DMS53 (cell line): Measurements from ENCODE around the gene OR51B2.

Source experiments
- DNase-seq: peaks from one replicate; lab custom pipeline; 2025; lab: John Stamatoyannopoulos, UW

OR51B2 gene

DNA sequence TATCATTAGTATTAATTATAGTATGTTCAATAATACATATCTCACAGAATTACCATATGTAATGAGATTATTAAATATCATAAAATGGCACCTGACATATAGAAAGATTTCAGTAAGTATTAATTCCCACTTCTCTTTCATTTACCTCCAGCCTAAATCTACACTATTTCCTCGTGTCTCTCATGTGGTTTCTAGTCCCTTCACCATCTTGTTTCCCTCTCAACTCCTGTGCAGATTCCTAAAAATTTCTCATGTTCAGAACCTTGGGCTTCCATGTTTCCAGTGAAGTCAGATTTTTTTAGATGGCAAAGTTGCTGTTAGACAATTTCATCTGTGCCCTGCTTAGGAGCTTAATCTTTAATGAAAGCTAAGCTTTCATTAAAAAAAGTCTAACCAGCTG is 40.2 kb downstream of the OR51B2 start:
- DNase-seq = no peak

DNA sequence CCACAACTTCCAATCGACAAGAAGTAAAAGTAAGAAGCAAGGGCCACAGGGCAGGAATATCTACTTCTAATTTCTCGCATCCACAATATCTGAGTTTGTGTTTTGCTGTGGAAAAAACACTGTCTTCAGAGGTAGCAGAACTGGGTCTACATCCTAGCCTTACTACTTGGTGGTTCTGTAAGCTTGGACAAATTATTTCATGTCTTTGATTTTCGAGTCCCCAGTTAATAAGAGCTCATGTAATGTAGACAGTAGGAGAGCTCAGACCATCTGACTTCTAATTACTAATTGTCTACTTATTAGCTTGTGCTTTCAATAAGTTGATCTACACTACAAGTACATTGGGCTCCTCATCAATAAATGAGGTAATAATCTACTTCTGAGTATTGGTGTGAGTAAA is 41.0 kb downstream of the OR51B2 start:
- DNase-seq = no peak

- no peak for DNase-seq
Observed at GRCh38 chr11:5282628-5283027, 41.5 kb downstream of the OR51B2 start.

DNA sequence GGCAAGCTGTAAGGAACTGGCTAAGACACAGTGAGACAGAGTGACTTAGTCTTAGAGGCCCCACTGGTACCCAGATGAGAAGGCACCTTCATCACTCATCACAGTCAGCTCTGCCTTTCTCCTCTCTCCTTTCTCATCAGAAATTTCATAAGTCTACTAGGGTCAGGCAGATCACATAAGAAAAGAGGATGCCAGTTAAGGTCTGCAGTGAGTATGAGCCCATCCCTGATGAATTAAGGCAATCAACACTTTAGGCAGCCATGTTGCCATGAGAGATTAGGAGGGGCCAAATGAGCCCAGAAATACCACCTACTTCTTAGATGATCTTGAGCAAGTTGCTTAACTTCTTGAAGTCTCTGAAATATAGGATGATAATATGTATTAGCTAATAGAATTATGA is 42.5 kb downstream of the OR51B2 start:
- DNase-seq = no peak

- peak; percentile 98 for DNase-seq
Observed at GRCh38 chr11:5280582-5281102, 43.5 kb downstream of the OR51B2 start.

- DNase-seq = no peak
Observed at GRCh38 chr11:5279471-5280090, 44.5 kb downstream of the OR51B2 start.

GRCh38 chr11:5277807-5278382 is 46.2 kb downstream of the OR51B2 start:
- no peak for DNase-seq

DNA sequence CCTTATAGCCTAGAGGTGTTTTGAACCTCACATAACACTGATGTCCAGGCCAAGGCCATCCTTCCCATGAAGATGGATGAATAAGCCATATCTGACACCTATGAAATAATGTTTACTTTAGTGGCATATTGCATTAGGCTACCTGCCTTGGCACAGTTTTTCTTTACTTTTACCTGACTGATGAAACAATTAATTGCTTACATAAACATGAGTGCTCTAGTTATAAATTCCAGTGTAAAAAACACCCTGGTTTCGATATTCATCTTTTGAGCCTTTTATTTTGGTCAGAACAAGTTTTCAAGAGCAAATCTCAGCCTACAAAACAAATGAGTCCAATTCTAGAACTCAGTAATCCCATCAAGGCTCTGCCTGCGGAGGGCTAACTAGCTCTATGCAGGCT is 47.4 kb downstream of the OR51B2 start:
- DNase-seq = no peak

GRCh38 chr11:5275369-5276110 is 48.6 kb downstream of the OR51B2 start:
- DNase-seq = no peak

- DNase-seq = no peak
Observed at GRCh38 chr11:5274395-5274794, 49.7 kb downstream of the OR51B2 start.
